Activated T-cell treated with anti-CD3 and anti-CD28 coated beads, Interleukin-2, amount 50 U/mL, for 1 hour (primary cell): ENCODE data around the gene LRIT1.
A peak's percentile ranks its signal among the peaks of the same experiment; 100 is the strongest.
"Not testable (repeated sequence)": the region's sequence is repeated elsewhere in the genome, so short reads cannot be mapped to it uniquely, and the experiment has no call there.

Source experiments
- DNase-seq: peaks from one replicate; pipeline ENCODE4 v3.0.0-alpha.2; 2020

LRIT1 gene, protein sequence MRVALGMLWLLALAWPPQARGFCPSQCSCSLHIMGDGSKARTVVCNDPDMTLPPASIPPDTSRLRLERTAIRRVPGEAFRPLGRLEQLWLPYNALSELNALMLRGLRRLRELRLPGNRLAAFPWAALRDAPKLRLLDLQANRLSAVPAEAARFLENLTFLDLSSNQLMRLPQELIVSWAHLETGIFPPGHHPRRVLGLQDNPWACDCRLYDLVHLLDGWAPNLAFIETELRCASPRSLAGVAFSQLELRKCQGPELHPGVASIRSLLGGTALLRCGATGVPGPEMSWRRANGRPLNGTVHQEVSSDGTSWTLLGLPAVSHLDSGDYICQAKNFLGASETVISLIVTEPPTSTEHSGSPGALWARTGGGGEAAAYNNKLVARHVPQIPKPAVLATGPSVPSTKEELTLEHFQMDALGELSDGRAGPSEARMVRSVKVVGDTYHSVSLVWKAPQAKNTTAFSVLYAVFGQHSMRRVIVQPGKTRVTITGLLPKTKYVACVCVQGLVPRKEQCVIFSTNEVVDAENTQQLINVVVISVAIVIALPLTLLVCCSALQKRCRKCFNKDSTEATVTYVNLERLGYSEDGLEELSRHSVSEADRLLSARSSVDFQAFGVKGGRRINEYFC

DNA sequence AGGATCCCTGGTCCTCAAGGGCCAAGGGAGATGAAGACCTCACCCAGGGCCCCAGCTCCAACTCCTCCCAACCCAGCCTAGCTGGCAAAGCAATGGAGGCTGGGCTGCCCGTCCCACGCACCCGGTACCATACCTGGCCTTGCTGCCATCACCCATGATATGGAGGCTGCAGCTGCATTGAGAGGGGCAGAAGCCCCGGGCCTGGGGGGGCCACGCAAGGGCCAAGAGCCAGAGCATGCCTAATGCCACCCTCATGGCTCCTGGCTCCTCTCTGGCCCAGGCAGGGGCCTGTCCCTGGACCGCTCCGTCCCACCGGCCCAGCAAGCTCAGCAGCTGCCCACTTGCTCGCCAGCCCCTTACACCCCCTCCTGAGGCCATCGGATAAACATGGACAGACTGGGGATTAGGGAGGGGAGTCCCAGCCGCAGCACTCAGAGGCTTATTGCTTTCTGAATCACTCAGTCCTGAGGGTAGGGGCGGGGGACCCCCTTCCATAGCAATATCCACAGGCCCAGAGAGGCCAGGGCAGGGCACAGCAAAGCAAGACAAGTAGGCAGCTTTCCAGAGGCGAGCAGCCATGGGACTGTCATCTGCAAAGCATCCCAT is at the start of gene LRIT1:
TSS of gene LRIT1 (minus strand) at position 362 of the 606 bp plus-strand sequence. CDS start at position 255, 107 bp downstream.
- DNase-seq, result no peak

DNA sequence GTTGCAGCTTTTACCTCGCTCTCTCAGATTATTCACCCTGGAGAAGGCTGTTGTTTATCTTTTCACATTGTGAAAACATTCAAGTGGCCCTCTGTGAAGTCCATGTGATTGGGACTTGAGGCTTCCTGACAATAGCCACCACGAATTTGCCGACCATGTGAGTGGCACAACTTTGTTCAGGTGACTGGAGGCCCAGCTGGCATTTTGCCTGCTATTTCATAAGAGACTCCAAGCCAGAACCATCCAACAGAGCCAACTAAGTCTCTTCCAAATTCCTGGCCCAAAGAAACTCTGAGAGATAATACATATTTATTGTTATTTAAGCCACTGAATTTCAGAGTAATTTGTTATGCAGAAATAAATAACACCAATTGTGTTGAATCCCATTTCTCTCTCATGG is 48.9 kb upstream of the LRIT1 start:
- DNase-seq, result no peak

DNA sequence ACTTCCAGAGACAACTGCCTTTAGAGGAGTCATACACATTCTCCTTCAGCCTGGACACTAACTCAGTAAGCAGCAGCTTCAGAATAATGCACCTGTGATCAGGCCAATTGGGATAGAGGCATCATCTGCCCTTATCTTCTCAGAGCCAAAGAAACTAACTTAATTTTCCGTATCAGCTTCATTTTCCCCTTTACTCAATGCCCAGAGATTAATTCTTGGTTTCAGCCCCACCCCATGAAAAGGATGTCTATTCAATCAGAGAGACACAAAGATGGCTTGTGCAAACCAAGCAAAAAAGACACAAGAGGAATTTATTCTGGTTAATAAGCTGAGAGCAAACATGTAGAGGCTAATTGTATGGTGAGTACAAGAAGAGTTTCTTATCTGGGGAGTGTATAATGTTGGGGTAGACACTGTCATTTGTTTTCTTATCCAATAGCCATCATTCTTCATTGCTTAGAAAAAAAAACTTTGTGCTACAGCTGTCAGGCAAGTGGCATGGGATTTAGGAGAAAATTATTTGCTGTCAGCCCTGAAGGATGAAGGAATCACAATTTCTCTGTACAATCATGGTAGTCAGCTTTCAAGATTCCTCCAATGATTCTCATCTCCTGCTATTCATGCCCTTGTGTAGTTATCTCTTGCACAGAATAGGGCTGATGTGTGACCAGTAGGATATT is 48.3 kb upstream of the LRIT1 start:
- no peak for DNase-seq

DNA sequence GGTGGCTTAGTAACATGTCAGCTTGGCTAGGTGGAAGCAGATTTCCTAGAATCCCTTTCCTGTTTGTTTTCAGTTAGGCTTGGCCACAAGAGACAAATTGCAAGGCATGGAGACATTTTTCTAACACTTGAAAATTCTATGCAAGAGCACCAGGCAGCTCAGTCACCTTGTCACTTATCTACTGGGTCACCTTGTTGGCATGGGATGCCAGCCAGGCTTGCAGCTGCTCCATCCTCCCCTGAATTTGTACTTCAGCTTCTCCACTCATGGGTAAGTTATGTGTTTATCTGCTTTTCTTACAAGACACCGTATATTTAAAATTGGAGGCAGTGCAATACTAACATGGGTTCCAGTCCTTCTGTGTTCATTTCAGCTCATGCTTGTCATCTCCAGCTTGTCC is 46.8 kb upstream of the LRIT1 start:
- DNase-seq, result no peak

DNA sequence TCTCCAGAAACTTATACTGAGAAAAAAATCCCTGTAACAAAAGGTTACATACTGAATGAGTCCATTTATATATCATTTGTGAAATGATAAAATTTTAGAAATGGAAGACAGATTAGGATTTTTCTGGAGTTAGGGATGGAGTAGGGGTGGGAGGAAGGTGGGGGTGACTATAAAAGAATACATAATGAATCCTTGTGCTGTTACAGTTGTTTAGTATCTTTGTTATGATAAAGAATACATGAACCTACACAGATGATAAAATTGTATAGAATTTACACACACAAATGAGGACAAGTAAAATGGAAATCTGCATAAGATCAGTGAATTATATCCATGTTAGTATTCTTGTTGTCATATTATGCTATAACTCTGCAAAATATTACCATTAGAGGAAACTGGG is 45.3 kb upstream of the LRIT1 start:
- no peak for DNase-seq

DNA sequence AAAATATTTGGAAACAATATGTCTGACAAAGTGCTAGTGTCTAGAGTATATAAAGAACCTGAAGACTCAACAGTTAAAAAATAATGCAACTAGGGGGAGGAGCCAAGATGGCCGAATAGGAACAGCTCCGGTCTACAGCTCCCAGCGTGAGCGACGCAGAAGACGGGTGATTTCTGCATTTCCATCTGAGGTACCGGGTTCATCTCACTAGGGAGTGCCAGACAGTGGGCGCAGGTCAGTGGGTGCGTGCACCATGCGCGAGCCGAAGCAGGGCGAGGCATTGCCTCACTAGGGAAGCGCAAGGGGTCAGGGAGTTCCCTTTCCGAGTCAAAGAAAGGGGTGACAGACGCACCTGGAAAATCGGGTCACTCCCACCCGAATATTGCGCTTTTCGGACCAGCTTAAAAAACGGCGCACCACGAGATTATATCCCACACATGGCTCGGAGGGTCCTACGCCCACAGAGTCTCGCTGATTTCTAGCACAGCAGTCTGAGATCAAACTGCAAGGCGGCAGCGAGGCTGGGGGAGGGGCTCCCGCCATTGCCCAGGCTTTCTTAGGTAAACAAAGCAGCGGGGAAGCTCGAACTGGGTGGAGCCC is 38.6 kb upstream of the LRIT1 start:
- DNase-seq, result not testable (repeated sequence)

DNA sequence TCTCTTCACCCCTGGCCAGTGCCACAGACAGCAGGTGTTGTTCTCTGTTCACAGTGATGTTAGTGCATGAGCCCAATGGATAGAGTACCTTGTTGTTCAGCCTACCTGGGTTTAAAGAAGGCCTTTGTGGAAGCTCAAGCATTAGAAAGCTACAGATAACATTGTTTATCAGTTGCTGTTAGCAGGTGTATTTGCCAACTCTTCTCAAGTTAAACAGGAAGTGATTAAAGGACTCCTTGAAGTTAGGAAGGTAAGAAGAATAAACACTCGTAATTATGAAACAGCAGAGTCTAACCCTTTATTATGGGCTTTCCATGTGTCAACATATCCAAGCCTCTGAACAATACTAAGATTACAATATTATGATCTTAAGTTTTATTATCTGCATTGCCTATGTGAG is 29.4 kb upstream of the LRIT1 start:
- no peak for DNase-seq

DNA sequence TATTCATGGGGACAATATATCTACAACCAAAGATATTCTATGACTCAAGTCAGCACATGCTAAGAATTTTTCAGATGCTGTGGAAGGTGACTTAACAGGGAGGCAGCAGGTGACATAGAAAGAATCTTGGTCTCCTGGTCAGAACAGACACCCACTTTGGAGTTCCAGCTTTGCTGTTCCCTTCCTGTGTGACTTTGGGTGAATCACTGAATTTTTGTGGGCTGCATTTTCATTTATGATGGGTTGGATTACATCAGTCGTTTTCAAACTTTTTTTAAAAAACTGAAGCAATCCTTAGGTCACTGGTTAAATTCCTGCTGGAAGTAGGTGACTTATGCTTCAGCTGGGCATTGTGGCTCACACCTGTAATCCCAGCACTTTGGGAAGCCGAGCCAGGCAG is 28.4 kb upstream of the LRIT1 start:
- DNase-seq, result no peak

DNA sequence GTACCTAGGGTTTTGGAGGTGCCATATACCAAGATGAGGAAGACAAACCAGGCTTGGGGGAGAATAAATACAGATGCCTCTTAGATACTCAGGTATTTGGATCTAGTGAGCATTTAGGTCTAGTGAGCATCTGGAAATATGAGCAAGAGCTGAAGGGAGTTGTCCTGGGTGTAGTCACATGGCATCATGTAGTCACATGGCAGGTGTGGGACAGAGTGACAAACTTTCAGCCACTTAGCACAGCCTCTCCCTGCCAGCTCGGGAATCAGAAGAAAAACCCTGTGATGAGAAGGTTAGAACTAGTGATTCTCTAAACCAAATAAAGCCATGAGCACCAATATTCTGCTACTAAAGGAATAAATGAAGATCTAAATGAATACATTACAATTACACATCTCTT is 27.8 kb upstream of the LRIT1 start:
- DNase-seq, result no peak

DNA sequence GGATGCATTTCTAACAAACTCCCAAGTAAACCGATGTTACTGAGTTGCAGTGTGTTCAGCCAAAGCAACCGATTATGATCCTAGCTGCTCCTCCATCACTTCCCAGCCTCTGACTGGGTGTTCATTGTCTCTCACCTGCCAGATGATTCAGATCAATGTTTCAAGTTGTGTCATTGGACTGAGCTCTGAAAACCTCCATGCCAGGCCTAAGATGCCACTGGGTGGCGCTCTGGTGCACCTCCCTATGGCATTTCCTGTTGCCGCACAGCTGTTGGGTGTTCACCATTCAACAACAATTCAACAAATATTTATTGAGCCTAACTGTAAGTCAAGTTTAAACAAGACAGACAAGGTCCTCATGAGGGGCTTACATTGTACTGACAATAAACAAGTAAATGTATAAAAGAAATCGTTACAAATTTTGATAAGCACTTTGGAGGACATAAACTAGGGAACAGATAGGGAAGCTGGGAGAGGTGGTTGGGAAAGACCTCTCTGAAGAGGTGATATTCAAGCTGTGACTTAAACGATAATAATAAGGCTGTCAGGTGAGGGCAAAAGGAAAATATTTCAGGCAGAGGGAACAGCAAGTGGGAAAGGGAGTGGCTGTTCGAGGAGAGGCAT is 26.3 kb upstream of the LRIT1 start:
- DNase-seq, result peak; percentile 74

DNA sequence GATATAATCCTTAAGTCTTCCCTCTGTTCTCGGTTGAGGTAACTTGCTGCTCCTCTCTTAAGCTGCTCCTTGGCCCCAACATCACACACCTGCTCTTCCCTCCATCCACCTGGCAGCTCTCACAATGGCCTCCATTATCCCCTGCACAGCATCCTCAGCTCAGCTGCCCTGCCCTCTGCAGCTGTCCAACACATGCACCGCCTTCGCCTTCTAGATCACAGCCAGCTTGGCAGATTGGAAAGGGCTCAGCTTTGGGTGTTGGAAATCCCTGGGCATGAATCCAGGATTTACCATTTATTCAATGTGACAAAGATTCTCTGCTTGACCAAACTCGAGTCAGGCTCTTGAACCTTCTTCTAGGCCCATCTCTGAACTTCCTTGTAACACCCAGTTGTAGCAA is 24.1 kb upstream of the LRIT1 start:
- no peak for DNase-seq

DNA sequence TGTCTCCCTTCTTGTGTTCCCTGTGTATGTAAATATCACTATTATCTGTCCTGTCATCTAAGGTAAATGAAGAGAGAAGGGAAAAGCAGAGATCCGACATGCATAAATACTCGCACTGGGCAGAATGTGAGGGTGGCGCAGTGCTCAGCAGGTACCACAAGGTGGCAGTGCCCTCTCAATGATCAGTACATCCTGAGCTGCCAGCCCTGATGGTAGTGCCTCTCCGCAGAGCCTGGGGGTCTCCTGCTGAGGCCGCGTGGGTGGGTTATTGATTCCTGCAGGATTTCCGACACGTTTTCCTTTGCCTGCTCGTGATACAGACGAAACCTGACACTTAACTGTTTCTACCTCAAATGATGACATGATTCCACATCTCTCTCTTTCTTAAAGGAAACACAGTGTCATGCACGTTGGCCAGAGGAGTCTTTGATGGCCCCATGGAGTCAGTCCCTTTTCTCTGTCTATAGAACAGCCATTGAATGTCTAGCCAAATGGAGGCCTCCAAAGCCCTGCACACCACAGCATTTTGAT is 23.3 kb upstream of the LRIT1 start:
- DNase-seq, result peak; percentile 77

DNA sequence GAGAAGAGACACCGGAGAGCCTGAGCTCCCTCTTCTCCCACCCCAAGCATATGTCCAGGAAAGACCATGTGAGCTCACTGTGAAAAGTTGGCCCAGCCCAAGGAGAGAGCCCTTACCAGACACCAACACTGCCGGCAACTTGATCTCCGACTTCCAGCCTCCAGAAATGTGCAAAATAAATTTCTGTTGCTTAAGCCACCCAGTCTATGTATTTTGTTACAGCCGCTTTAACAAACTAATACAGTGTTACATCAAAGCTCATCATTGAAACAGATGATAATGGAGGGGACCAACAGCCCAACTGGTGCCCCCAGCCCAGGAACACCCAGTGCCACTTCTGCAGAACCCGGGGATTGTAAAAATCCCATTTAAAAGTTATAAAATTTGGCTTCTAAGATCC is 22.4 kb upstream of the LRIT1 start:
- DNase-seq, result no peak

DNA sequence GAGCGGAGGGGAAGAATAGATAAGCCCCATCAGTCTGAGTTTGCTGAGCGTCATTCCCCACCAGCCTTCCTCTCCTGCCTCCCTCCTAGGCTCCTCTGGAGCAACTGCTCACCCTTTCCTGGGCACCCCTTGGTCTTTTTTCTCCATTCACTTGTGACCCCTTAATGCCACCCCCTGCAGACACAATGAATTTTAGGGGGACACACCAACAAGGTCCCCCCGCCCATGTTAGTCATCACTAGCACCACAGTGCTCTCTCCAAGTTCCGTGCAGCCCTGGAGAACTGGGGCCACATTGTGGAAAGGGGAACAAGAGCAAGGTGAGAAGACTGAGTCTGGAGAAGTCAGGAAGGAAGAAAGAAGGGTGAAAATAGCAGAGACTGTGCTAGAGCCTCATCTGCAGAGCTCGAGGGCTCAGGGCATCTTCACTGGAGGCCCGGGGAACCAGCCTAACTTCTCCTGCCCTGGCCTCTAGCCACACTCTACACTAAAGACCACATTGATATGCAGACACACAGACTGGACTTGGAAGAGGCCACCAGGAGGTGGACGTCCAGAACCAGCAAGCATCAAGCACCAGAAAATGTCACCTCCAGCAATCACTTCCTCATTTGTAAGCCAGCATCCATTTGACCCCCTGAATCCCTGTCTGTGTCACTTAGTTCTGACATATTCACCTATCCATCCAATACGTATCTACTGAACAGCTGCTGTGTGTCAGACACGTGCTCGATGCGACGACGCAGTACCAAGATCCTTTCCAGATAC is 21.0 kb upstream of the LRIT1 start:
- DNase-seq, result no peak

DNA sequence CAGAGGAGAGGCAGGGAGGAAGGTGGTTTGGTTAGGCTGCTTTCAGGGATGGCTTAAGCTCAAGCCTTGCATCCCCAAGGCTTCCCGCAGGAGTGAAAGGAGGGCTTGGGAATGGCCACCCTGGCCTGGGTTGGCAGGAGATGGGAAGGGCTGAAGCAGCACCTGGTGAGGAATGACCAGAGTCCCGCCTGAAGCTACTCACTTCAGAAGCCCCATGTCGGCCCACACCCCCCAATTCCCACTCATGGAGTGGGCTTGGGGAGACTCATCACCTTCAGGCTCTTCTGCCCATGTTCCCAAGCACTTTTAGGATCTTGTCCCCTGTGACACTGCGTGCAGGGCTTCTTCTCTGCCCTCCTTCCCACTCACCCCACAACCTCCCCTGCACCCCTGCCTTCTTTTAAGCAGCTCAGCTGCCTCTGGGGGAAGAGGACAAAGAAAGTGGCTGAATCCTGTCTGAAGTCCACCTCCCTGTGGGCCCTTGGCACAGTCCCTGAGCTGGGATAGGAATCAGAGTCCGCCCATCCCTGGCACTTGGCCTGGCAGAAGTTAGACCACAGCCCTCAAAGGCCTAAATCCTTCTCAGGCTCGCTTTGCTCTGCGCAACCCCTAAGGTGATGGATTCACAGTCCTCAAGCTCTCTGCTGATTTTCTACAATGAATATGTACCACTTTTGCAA is 20.0 kb upstream of the LRIT1 start:
- DNase-seq, result no peak

DNA sequence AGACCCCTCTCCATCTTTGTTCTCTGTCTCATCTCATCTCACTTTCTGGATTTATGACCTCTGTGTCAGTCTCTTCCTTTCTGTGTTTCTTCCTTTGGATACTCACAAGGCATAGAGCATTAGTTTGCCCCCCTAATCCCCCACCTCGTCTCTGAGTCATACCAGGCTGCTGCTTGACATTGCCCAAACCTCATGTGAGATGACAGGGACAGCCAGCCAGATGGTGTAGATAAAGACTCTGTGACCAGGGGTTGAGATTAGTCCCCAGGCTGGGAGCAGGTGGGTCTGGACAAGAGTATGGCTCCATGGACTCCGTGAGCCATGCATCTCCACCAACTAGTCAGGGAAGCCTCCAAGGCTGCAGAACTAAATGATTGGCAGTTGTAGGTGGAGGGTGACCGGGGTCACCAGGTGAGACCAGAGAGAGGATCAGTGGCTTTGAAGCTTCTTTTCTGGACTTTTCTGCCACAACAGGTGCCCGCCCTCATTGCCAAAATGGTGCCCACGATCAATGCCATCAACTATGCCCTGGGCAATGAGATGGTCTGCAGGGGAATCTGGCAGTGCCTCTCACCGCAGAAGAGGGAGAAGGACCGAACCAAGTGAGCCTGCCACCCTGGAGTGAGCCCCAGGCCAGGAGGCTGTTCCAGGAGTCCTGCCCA is 16.8 kb upstream of the LRIT1 start:
- no peak for DNase-seq

DNA sequence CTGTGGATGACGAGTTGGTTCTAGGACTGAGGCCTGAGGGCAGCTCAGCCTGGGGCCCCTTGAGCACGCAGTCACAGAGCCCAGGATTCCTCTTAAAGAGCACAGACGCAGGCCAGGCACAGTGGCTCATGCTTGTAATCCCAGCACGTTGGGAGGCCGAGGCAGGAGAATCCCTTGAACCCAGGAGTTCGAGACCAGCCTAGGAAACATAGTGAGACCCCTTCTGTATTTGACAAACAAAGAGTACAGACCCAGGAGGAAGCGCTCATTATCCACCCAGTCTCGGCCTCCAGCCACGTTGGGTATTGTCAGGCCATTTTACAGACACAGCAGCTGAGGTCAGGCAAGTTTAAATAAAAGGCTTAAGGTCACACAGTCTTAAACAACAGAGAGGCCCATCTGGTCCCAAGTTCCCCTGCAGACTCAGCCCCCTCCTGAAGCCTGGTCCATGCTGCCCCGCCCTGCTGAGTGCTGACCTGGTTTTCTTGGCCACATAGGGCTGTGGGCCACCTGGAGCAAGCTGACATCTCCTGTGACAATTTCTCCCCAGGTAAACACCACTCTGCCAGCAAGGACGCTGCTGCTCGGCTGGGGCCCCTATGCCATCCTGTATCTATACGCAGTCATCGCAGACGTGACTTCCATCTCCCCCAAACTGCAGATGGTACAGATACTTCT is 16.1 kb upstream of the LRIT1 start:
- DNase-seq, result no peak

DNA sequence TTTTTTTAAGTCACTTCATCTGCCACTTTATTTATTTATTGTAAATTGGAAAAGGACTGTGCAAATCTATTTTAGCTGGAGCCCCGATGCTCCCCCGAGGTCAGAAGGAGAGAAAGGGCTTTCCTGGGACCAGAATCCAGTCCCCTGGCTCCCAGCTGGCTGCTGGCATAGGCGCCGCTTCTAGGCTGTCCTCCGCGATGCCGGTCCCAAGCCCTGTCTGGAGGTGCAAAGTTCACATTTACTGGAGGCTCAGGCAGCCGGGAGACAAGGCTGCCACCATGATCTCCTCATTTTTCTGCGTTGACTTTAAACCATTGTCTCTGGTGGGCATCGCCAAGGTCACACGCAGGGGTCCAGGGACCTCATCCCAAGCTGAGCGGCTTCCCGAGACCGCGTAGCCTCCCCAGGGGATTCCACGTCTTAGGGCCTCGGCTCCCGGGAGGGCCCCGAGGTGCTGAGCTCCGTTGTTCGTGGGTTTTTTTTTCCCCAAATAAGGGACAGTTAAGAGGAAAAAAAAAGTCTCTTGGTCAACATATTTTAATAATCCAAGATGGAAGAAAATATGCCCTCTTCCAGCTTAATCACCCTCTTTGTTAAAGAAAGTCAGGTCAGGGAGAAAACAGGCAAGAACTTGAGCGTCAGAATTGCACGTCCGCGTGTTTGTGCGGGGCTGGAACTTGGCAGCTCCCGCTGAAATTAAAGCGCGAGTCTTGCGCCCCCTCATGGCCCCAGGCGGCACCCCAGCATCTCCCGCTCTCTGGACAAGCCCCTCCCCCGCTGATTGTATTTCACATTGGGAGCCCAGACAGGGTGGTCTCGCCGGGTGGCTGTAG is 15.4 kb upstream of the LRIT1 start:
- DNase-seq, result peak; percentile 49
